Measurements from ENCODE around the gene FOXN4.

DNA sequence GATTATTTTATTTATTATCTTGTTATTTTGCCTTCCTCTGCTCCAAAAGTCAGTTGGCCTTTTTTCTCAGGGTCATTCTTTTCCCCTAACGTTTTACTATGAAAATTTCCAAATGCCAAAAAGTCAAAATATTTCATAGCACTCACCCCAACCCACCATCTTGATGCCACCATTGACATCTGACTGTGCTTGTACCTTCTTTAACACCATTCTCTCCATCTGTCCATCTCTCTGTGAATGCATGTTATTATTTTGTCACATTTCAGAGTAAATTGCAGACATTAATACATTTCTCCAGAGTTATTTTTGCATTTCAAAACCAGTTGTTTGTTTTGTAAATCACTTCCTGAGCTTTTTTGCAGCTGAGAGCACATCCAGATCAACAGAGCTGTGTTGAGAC is 38.6 kb downstream of the FOXN4 start:
- TF ChIP-seq, protein P1, sequence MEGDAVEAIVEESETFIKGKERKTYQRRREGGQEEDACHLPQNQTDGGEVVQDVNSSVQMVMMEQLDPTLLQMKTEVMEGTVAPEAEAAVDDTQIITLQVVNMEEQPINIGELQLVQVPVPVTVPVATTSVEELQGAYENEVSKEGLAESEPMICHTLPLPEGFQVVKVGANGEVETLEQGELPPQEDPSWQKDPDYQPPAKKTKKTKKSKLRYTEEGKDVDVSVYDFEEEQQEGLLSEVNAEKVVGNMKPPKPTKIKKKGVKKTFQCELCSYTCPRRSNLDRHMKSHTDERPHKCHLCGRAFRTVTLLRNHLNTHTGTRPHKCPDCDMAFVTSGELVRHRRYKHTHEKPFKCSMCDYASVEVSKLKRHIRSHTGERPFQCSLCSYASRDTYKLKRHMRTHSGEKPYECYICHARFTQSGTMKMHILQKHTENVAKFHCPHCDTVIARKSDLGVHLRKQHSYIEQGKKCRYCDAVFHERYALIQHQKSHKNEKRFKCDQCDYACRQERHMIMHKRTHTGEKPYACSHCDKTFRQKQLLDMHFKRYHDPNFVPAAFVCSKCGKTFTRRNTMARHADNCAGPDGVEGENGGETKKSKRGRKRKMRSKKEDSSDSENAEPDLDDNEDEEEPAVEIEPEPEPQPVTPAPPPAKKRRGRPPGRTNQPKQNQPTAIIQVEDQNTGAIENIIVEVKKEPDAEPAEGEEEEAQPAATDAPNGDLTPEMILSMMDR (IDR thresholded peaks at IDR 0.05), result no peak
- TF ChIP-seq POLR2A (IDR thresholded peaks at IDR 0.05), result no peak
